GM23338 (cell line): ENCODE results near the gene AP5S1. TPM values are rescaled to one million over a fixed set of nuclear protein-coding genes. Genes with fewer than 3 reads are reported as not detected.
A peak's percentile ranks its signal among the peaks of the same experiment; 100 is the strongest.

Experiments used
- ATAC-seq: fragments of 200-7000 bp; cut with Tn5 transposase; 3 replicates; pipeline ENCODE4 v1.9.1; 2020
- DNase-seq: peaks from one replicate; pipeline ENCODE4 v3.0.0-alpha.2; 2015; ENCODE audit warnings: low spot score
- H2AFZ ChIP-seq: fragments of 200-600 bp; sonication (generic); 2 replicates; pipeline ENCODE4 v1.8.0; 2016; ENCODE audit warnings: antibody characterized with exemption, mild to moderate bottlenecking, moderate library complexity
- H3F3A ChIP-seq: fragments of 200-600 bp; sonication (generic); replicated peaks from 2 replicates; pipeline ENCODE4 v1.8.0; 2017; ENCODE audit warnings: antibody characterized with exemption, mixed run types, low read depth
- H3K27ac ChIP-seq: fragments of 200-600 bp; sonication (generic); 2 replicates; pipeline ENCODE4 v1.6.1; 2016; ENCODE audit warnings: low read depth
- H3K27me3 ChIP-seq: fragments of 200-600 bp; sonication (generic); 2 replicates; pipeline ENCODE4 v1.8.0; 2016; ENCODE audit warnings: mild to moderate bottlenecking, mixed run types, moderate library complexity; ENCODE audit not compliant: insufficient read depth
- H3K36me3 ChIP-seq: fragments of 200-600 bp; sonication (generic); 2 replicates; pipeline ENCODE4 v1.8.0; 2016; ENCODE audit warnings: mild to moderate bottlenecking; ENCODE audit not compliant: insufficient read depth
- H3K4me1 ChIP-seq: fragments of 200-600 bp; sonication (generic); 2 replicates; pipeline ENCODE4 v1.8.0; 2016; ENCODE audit warnings: mild to moderate bottlenecking, moderate library complexity; ENCODE audit not compliant: insufficient read depth
- H3K4me2 ChIP-seq: fragments of 200-600 bp; sonication (generic); 2 replicates; pipeline ENCODE4 v1.7.1; 2017; ENCODE audit warnings: mixed run types
- H3K4me3 ChIP-seq: fragments of 200-600 bp; sonication (generic); 2 replicates; pipeline ENCODE4 v1.6.1; 2016; ENCODE audit warnings: mixed run types
- H3K79me2 ChIP-seq: fragments of 200-600 bp; sonication (generic); replicated peaks from 2 replicates; pipeline ENCODE4 v1.8.0; 2017; ENCODE audit warnings: mild to moderate bottlenecking; ENCODE audit not compliant: insufficient read depth
- H3K9me2 ChIP-seq: fragments of 200-600 bp; sonication (generic); 2 replicates; pipeline ENCODE4 v1.8.0; 2017; ENCODE audit not compliant: insufficient read depth
- H4K20me1 ChIP-seq: fragments of 200-600 bp; sonication (generic); replicated peaks from 2 replicates; pipeline ENCODE4 v1.8.0; 2017; ENCODE audit warnings: mild to moderate bottlenecking; ENCODE audit not compliant: insufficient read depth
- H3K27ac Mint-ChIP-seq: 2 replicates; pipeline ENCODE4 v1.8.0; 2020; ENCODE audit warnings: inconsistent platforms, mild to moderate bottlenecking, moderate library complexity, mixed read lengths
- H3K27me3 Mint-ChIP-seq: 3 replicates; pipeline ENCODE4 v1.8.0; 2022; ENCODE audit warnings: low read depth, mild to moderate bottlenecking, moderate library complexity, mixed read lengths, inconsistent platforms; ENCODE audit not compliant: insufficient read depth, poor library complexity
- H3K36me3 Mint-ChIP-seq: 3 replicates; pipeline ENCODE4 v1.8.0; 2021; ENCODE audit warnings: low read depth, mild to moderate bottlenecking, inconsistent platforms, moderate library complexity, mixed read lengths
- H3K4me1 Mint-ChIP-seq: 3 replicates; pipeline ENCODE4 v1.8.0; 2020; ENCODE audit warnings: mild to moderate bottlenecking, inconsistent platforms, mixed read lengths
- H3K4me3 Mint-ChIP-seq: 3 replicates; pipeline ENCODE4 v1.8.0; 2021; ENCODE audit warnings: moderate library complexity, mild to moderate bottlenecking, inconsistent platforms, mixed read lengths
- H3K9me3 Mint-ChIP-seq: 3 replicates; pipeline ENCODE4 v1.8.0; 2020; ENCODE audit warnings: moderate library complexity, mild to moderate bottlenecking, inconsistent platforms, mixed read lengths
- CREB1 ChIP-seq: fragments of 250-450 bp; sonication (Bioruptor Pico); IDR thresholded peaks from 2 replicates; pipeline ENCODE4 v1.5.0; 2020; ENCODE audit warnings: low read depth, mild to moderate bottlenecking, moderate library complexity
- CTCF ChIP-seq, 2 experiments: fragments of 200-600 bp in 1 of 2; sonication (generic) in 1 of 2; conservative IDR thresholded peaks; 2 replicates each; pipeline versions ENCODE4 v1.5.1 to v1.6.1; 2016 to 2017; ENCODE audit warnings: antibody characterized with exemption in 2 of 2, low read depth in 2 of 2, mild to moderate bottlenecking in 2 of 2, moderate library complexity in 1 of 2
- ETS1 ChIP-seq: IDR thresholded peaks from 2 replicates; pipeline ENCODE4 v1.6.1; 2016; ENCODE audit warnings: antibody characterized with exemption
- POLR2AphosphoS5 ChIP-seq: IDR thresholded peaks from 2 replicates; pipeline ENCODE4 v1.6.1; 2016; ENCODE audit warnings: antibody characterized with exemption, low read depth
- REST ChIP-seq: IDR thresholded peaks from one replicate; pipeline ENCODE4 v1.6.1; 2018; ENCODE audit warnings: antibody characterized with exemption; ENCODE audit not compliant: unreplicated experiment
- ZNF114 ChIP-seq: fragments of 250-450 bp; sonication (Bioruptor Pico); IDR thresholded peaks from 2 replicates; pipeline ENCODE4 v1.5.0; 2020; ENCODE audit warnings: mild to moderate bottlenecking, moderate library complexity
- ZNF462 ChIP-seq: fragments of 250-450 bp; sonication (Bioruptor Pico); IDR thresholded peaks from 2 replicates; pipeline ENCODE4 v1.5.0; 2020; ENCODE audit warnings: mild to moderate bottlenecking, moderate library complexity
- polyA plus RNA-seq: library from polyadenylated mRNA; unstranded; fragments of >200 nt; fragmentation: Nextera tagmentation; extraction: Ambion mirVana; gene quantifications from 2 replicates; pipeline ENCODE4 v1.2.1, GENCODE V29; 2016
- total RNA-seq: library from RNA; depleted of rRNA; stranded (reverse); fragments of >200 nt; shearing (Covaris generic); gene quantifications from 2 replicates; pipeline ENCODE4 v1.2.3, GENCODE V29; 2014

The AP5S1 gene
- total and polyA plus RNA-seq, 2 experiments from 2014 or later, result 1.8 to 2.8 TPM

- Histone ChIP-seq H3K27ac (no peak overlapping the region), H3K4me2 (no peak overlapping the region), H3K79me2 (no peaks in the 10 kb centered on the region; the same call in 1 of the 2 replicates), H2AFZ (no peak overlapping the region), H3K4me3 (no peak overlapping the region), H3K27me3 (peaks cover 45% of the 10 kb centered on the region), H3K9me2 (no peaks in the 10 kb centered on the region), H3K36me3 (no peaks in the 10 kb centered on the region), H3F3A (peaks cover 7% of the 10 kb centered on the region; the same call in 1 of the 2 replicates), H4K20me1 (peaks cover 25% of the 10 kb centered on the region), H3K4me1 (peaks cover 7% of the 10 kb centered on the region; the same call in 1 of the 2 replicates)
- peak overlapping the region; percentile 39; the same call in 1 of the 3 replicates for H3K4me3 Mint-ChIP-seq
- H3K27me3 Mint-ChIP-seq, result peaks cover 18% of the 10 kb centered on the region
- DNase-seq (no peak), ATAC-seq (no peak)
- no peak overlapping the region for H3K27ac Mint-ChIP-seq
- peaks cover 6% of the 10 kb centered on the region for H3K36me3 Mint-ChIP-seq
- TF ChIP-seq ZNF462 (no peak), POLR2AphosphoS5 (no peak), CREB1 (CRISPR knock-in tag) (no peak), ETS1 (no peak), ZNF114 (CRISPR knock-in tag) (no peak), CTCF (conservative IDR thresholded peaks at IDR 0.05; ENCODE audit: low read depth in 2 of 2) (no peak), REST (peak; percentile 21)
- no peaks in the 10 kb centered on the region for H3K9me3 Mint-ChIP-seq
- peaks cover 27% of the 10 kb centered on the region for H3K4me1 Mint-ChIP-seq
Measured at GRCh38 chr20:3784216-3784853, 36.0 kb upstream of the AP5S1 start.
